ENCODE measurements around the gene AKR7A3.

- no peak for TF ChIP-seq CTCF (IDR thresholded peaks at IDR 0.05)
- TF ChIP-seq POLR2A (IDR thresholded peaks at IDR 0.05), result no peak
Observed at GRCh38 chr1:19328486-19328885, 39.9 kb upstream of the AKR7A3 start.

Measured in body of pancreas (tissue), 4 donors.